GM21447 (cell line): ENCODE measurements around the gene HK1.
A peak's percentile ranks its signal among the peaks of the same experiment; 100 is the strongest.
"Not testable (repeated sequence)": the region's sequence is repeated elsewhere in the genome, so short reads cannot be mapped to it uniquely, and the experiment has no call there.

Source experiments
- ATAC-seq: cut with Tn5 transposase; IDR thresholded peaks from one replicate; pipeline ENCODE4 v1.9.1; 2021; ENCODE audit not compliant: unreplicated experiment

Gene HK1

GRCh38 chr10:69326692-69327091 is 48.4 kb downstream of the HK1 start:
- ATAC-seq, result no peak

GRCh38 chr10:69327463-69328379 is 49.4 kb downstream of the HK1 start:
- peak; percentile 84 for ATAC-seq

DNA sequence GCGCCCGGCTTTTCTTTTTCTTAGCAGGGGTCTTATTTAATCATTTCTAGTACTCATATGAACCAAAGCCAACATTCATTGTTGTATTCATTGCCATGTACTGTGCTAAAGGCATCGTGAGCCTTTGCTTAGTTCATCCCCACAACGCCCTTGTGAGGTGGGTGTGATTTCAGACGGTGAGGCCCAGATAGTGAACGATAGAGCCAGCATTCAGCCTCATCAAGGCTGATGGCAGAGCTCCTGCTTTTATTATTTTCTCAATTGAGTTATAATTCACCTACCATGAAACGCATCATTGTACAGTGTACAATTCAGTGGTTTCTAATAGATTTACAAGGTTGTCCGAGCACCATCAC is 50.1 kb downstream of the HK1 start:
- ATAC-seq, result no peak

DNA sequence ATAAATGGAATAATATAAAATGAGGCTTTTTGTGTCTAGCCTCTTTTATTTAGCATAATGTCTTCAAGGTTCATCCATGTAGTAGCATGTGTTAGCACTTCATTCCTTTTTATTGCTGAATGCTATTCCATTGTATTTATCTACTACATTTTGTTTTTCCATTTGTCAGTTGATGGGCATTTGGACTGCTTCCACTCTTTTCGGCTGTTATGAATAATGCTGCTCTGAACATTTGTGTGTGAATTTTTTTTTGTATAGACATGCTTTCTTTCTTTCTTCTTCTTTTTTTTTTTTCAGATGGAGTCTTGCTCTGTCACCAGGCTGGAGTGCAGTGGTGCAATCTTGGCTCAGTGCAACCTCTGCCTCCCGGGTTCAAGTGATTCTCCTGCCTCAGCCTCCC is 50.6 kb downstream of the HK1 start:
- not testable (repeated sequence) for ATAC-seq

GRCh38 chr10:69329721-69330178 is 51.5 kb downstream of the HK1 start:
- no peak for ATAC-seq

- no peak for ATAC-seq
Measured at GRCh38 chr10:69331161-69331560, 52.9 kb downstream of the HK1 start.

- no peak for ATAC-seq
Measured at GRCh38 chr10:69332278-69333010, 54.1 kb downstream of the HK1 start.

DNA sequence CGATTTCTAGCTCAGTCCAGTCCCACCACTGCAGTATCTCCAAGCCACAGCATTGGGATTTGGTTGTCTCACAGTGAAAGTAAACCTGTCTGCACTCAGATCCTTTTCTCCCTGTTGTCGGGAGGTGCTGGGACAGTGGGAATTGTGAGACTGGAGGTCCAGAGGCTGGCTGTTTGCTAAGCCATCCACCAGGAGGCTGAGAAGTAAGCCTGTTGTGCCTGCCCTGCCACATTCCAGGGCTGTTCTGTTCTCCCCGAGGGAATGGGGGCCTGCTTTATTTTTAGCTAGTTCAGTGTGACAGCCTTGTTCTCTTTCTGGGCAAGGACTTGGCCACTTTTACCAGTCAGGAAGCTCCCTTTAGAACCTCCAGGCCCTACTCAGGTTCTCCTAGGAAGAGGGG is 54.9 kb downstream of the HK1 start:
- no peak for ATAC-seq

DNA sequence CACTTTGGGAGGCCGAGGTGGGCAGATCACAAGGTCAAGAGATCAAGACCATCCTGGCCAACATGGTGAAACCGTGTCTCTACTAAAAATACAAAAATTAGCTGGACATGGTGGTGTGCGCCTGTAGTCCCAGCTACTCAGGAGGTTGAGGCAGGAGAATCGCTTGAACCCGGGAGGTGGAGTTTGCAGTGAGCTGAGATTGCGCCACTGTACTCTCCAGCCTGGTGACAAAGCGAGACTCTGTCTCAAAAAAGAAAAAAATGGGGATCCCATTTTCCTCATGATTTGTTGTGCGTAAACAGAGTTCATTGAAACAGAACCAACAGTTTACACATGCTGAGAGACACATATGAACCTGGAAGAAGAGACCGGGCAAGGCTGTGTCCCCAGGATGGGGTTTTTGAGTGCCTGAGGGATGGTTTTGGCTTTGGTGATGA is 55.6 kb downstream of the HK1 start:
- not testable (repeated sequence) for ATAC-seq

DNA sequence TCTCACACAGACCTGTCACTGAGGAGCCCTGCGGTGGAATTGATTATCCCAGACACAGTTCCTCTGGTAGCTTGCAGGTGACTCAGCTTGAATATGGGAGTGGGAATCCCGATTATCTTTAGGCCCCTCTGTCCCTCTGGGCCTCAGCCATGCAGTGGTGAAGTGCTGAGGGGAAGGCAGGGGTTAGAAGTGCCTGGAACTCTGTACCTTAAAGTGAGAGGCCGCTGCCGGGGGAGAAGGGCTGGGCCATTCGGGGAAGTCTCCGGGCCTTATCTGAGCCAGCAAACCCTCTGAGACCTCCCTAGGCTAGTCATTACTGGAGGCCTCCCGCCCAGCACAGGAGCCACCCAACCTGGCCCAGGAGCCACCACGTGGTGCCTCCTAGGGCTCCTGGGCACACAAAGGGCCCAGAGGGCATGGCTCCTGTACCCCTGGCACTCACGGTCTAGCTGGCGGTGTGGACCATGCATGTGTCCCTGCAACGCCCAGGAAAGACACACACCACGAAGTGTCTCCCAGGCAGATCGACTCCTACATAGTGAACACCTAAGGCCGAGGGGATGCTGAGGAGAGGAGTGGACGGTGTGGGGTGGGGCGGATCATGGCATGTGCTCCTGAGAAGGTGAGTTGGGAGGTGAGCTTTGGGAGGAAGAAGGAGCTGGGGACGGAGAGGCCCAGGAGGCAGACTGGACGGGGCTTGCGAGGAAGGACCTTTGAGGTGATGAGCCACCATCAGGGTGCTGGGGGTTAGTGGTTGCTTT is 56.2 kb downstream of the HK1 start:
- ATAC-seq, result no peak

DNA sequence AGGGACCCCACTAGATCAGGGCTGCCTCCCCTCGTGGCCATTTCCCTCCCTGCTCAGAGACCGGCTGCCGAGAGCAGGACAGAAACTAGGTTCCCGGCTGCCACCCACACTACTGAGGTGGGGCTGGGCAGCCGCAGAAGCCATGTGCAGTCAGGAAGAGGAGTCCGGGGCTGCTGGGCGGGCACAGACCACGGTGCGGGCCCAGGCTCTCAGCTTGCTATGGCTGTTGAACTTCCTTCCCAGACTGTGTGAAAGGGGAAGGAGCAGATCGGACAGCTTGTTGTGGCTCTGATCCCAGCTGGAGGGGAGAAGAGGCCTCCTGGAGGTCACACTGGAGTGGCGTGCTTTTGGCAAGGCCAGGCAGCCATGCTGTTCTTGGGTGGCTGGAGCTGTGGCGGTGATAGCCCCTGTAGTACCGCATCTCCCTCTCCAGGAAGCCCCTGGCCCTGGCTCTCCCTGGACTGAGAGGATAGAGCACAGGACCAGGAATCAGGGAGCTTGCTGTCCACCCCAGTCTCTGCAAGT is 56.8 kb downstream of the HK1 start:
- no peak for ATAC-seq

DNA sequence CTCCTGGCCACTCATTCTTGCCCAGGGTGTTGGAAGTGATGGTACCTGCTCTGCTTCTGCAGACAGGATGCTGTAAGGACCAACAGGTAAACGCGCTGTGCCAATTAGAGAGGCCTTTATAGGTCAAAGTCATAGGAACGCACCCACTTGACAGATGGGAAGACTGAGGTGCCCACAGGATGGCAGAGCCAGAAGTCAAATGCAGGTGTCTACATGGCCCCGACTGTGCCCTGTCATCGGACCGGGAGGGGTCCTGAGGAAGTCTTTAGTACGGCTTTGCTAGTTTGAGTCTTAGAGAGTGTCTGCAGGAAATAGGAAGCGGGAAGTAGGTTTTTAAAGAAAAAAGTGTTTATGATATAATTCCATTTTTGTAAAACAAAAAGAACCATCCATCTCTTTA is 57.3 kb downstream of the HK1 start:
- no peak for ATAC-seq

GRCh38 chr10:69336952-69337295 is 58.6 kb downstream of the HK1 start:
- no peak for ATAC-seq

DNA sequence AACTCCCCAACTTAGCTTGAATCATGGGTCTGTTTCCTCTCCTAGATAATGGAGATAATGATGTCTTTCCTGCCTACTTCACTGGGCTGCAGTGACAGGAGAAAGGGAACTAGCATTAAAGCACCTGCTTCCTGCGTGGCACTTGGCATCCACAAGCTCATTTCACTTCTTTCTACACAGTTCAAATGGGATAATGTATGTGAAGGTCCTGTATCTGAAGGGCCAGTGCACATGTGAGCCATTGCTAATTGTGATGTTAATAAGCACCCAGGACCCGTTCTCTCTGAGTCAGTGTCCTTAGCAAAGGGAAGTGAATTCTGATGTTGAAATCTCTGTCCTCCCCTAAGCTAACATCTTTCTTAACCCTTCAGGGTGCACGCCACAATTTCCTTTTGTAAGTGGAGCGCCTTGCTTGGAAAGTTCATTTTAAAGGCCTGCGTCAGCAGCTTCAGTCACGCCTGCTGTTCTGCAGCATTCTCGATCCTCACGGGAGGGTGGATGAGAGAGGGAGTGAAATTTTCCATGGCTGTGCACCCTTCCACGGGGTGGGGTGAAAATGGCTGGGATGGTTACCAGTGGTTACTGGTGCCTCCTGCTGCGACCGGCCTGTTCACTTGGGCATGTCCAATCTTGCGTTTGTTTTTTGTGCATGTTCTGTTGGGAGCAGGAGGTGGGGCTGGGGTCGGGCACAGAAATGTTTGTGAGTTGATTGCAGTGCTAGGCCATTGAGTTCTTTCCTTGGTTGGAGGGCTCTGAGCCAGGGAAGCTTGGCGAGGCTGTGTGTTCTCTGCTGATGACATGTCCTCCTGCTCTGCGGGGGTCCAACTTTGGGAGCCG is 59.2 kb downstream of the HK1 start:
- ATAC-seq, result no peak

DNA sequence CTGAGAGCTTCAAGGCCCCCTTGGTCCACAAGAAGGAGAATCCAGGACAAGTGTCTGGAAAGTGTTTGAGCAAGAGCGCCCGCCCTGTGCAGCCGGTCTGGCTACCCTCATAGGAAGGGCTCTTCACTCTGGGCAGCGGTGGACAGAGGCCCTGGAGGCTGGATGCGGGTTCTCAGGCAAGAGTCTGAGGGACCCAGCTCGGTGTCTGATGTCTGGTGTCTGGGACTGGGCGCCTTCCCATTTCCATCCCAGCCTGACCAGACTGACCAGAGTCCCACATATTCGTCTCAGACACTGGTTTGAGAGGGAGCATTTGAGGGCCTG is 59.8 kb downstream of the HK1 start:
- no peak for ATAC-seq

- no peak for ATAC-seq
Measured at GRCh38 chr10:69338547-69339450, 60.5 kb downstream of the HK1 start.

DNA sequence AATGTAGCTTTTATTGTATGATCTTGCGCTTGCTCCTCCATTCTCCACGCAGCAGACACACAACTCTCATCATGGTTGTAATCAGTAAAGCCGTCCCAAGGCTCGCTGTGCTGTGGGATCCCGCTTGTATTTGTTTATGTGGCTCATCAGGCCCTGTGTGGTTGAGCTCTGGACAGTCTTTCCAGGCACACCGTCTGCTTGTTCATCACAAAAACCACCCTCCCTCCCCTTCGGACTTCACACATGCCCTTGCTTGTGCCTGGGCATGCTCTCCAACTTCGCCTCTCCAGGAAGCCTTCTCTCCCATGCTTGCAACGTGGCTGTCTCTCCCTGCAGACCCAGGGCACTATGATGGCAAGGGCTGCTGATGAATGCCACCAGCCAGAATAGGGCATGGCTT is 62.4 kb downstream of the HK1 start:
- no peak for ATAC-seq

DNA sequence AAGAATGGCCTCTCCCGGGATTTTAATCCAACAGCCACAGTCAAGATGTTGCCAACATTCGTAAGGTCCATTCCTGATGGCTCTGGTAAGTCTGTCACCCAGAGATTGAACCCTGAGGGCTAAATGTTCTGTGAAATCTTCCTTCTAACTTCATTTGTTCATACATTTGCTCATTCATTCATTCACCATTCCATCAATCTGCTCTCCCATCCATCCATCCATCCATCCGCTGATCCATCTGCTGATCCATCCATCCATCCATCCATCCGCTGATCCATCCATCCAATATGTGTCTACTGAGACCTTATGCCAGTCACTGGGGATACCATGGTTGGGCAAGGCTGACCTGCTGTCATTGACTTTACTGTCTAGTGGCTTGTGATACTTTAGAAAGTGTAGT is 65.6 kb downstream of the HK1 start:
- ATAC-seq, result no peak

DNA sequence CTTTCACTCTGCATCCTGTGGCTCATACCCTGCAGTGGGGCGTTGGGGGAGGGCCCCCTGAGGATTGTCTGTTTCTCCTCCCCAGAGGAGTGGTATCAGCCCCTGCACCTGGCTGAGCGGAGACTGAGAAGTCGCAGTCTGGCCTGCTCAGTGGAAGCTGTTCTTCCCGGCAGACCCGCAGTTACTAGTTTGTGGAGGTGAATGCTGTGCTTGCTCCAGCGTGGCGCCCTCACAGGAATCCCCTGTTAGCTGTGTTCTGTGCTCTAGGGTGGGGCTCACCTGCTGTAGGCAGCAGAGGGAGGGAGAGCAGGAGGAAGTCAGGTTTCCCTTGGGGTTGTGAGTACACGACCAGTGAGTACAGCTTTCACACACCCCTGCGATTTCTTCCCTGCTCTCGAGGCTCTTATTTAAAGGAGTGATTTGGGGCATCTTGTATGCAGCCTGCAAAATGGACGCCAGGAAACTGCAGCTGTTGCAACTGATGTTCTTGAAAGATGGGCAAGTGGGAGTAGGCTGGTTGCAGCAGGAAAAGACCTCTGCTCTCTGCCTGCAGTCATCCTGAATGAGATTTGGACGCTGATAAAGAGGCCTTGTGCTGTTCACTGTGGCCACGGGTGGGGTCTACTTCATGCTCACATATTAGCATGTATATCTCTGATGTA is 66.4 kb downstream of the HK1 start:
- peak; percentile 68 for ATAC-seq
